K562 (cell line): ENCODE results near the gene WDR54. TPM values are rescaled to one million over a fixed set of nuclear protein-coding genes. Genes with fewer than 3 reads are reported as not detected.

Source experiments
- BCOR ChIP-seq: fragments of 450-650 bp; IDR thresholded peaks from 2 replicates; pipeline ENCODE4 v1.6.1; 2016
- CBX3 ChIP-seq, 2 experiments: IDR thresholded peaks; 1 replicate in 1 of 2; 2 replicates in 1 of 2; pipeline ENCODE4 v1.6.1; 2012; ENCODE audit warnings: inconsistent platforms in 2 of 2, low read length in 2 of 2, borderline replicate concordance in 1 of 2, control low read depth in 1 of 2
- CHD2 ChIP-seq: IDR thresholded peaks from 2 replicates; pipeline ENCODE4 v1.6.1; 2011; ENCODE audit warnings: low read depth, low read length
- DPF2 ChIP-seq: fragments of 450-650 bp; IDR thresholded peaks from 2 replicates; pipeline ENCODE4 v1.6.1; 2016
- FOS ChIP-seq: IDR thresholded peaks from 3 replicates; pipeline ENCODE4 v1.6.1; 2011; ENCODE audit not compliant: insufficient read length; ENCODE audit errors: extremely low read depth
- FOXM1 ChIP-seq, 2 experiments: fragments of 450-650 bp in 1 of 2; sonication (generic) in 1 of 2; formaldehyde crosslinking in 1 of 2; IDR thresholded peaks; 2 replicates each; pipeline versions ENCODE4 v1.6.1 to v1.9.0; 2017 to 2022; ENCODE audit warnings: low read depth in 2 of 2, mild to moderate bottlenecking in 2 of 2, missing genetic modification reagents in 1 of 2, moderate library complexity in 1 of 2
- NEUROD1 ChIP-seq: fragments of 150-350 bp; IDR thresholded peaks from 2 replicates; pipeline ENCODE4 v1.6.1; 2014; ENCODE audit warnings: borderline replicate concordance, low read length, low read depth; ENCODE audit not compliant: partially characterized antibody
- NR2C2 ChIP-seq, 2 experiments: fragments of 200-800 bp in 1 of 2; sonication (Bioruptor generic) in 1 of 2; sonication (generic) in 1 of 2; formaldehyde crosslinking in 1 of 2; IDR thresholded peaks; 2 replicates each; pipeline versions ENCODE4 v1.6.1 to v1.8.0; 2016 to 2022; ENCODE audit warnings: mild to moderate bottlenecking in 1 of 2, missing compliant biosample characterization in 1 of 2, missing genetic modification characterization in 1 of 2, missing genetic modification reagents in 1 of 2
- RAD21 ChIP-seq, 2 experiments: fragments of 250-450 bp in 1 of 2; fragments of 450-650 bp in 1 of 2; sonication (Bioruptor Pico) in 1 of 2; formaldehyde crosslinking in 1 of 2; IDR thresholded peaks in 1 of 2; conservative IDR thresholded peaks in 1 of 2; 2 replicates each; pipeline versions ENCODE4 v1.4.0 to v1.8.0; 2020 to 2022; ENCODE audit warnings: mild to moderate bottlenecking in 2 of 2, moderate library complexity in 1 of 2
- RCOR1 ChIP-seq, 2 experiments: IDR thresholded peaks; 2 replicates each; pipeline ENCODE4 v1.6.1; 2012; ENCODE audit warnings: low read depth in 2 of 2, low read length in 2 of 2, borderline replicate concordance in 1 of 2, improper control_type of control experiment in 1 of 2
- SIX5 ChIP-seq, 2 experiments: IDR thresholded peaks; 2 replicates each; pipeline ENCODE4 v1.6.1; 2011; ENCODE audit warnings: low read length in 2 of 2, borderline replicate concordance in 1 of 2, low read depth in 1 of 2, mild to moderate bottlenecking in 1 of 2, moderate library complexity in 1 of 2; ENCODE audit not compliant: insufficient read depth in 1 of 2
- ZBTB11 ChIP-seq, 3 experiments: fragments of 200-800 bp in 1 of 3; fragments of 250-450 bp in 1 of 3; fragments of 450-650 bp in 1 of 3; sonication (Bioruptor Pico) in 1 of 3; sonication (Bioruptor generic) in 1 of 3; formaldehyde crosslinking in 1 of 3; IDR thresholded peaks; 2 replicates each; pipeline versions ENCODE4 v1.6.1 to v1.8.0; 2016 to 2022; ENCODE audit warnings: mild to moderate bottlenecking in 2 of 3, missing genetic modification characterization in 2 of 3, missing compliant biosample characterization in 1 of 3, moderate library complexity in 1 of 3
- ZNF274 ChIP-seq: IDR thresholded peaks from 2 replicates; pipeline ENCODE4 v1.6.1; 2011; ENCODE audit warnings: low read depth, mild to moderate bottlenecking, low read length, moderate library complexity, borderline replicate concordance
- polyA plus RNA-seq, 8 experiments: library from polyadenylated mRNA; depleted of rRNA in 4 of 8; stranded (reverse) in 5 of 8; unstranded in 3 of 8; fragments of >200 nt; fragmentation: Nextera tagmentation in 2 of 8; fragmentation: Illumina TruSeq in 1 of 8; extraction: Ambion mirVana in 2 of 8; extraction: Trizol in 1 of 8; gene quantifications; 2 replicates each; pipeline versions ENCODE4 v1.2.1 to v1.2.3, GENCODE V29; 2011 to 2014; ENCODE audit warnings: inconsistent platforms in 1 of 8, missing spikeins in 1 of 8
- total RNA-seq, 7 experiments: library from RNA; depleted of rRNA in 6 of 7; stranded (reverse); fragments of >200 nt in 6 of 7; fragmentation: Illumina TruSeq in 2 of 7; extraction: Trizol in 2 of 7; gene quantifications; 2 replicates each; pipeline versions ENCODE4 v1.2.1 to v1.2.3, GENCODE V29; 2011 to 2021; ENCODE audit warnings: low replicate concordance in 1 of 7
- TF ChIP-seq, protein P1 (sequence below): fragments of 250-450 bp; sonication (Bioruptor Pico); IDR thresholded peaks from 2 replicates; pipeline ENCODE4 v1.4.0; 2020
- TF ChIP-seq, protein P2 (sequence below): fragments of 150-350 bp; IDR thresholded peaks from 2 replicates; pipeline ENCODE4 v1.6.1; 2014; ENCODE audit warnings: low read depth, mild to moderate bottlenecking, low read length, borderline replicate concordance
- TF ChIP-seq, protein P3 (sequence below): fragments of 250-450 bp; sonication (Bioruptor Pico); IDR thresholded peaks from 2 replicates; pipeline ENCODE4 v1.6.1; 2021; ENCODE audit warnings: mild to moderate bottlenecking

The WDR54 gene
- total and polyA plus RNA-seq, 9 of the 15 experiments (the other 6 are each of a cell fraction or from before 2014, with no cell fraction given) = 5.2 to 15.2 (median 7.4) TPM

DNA sequence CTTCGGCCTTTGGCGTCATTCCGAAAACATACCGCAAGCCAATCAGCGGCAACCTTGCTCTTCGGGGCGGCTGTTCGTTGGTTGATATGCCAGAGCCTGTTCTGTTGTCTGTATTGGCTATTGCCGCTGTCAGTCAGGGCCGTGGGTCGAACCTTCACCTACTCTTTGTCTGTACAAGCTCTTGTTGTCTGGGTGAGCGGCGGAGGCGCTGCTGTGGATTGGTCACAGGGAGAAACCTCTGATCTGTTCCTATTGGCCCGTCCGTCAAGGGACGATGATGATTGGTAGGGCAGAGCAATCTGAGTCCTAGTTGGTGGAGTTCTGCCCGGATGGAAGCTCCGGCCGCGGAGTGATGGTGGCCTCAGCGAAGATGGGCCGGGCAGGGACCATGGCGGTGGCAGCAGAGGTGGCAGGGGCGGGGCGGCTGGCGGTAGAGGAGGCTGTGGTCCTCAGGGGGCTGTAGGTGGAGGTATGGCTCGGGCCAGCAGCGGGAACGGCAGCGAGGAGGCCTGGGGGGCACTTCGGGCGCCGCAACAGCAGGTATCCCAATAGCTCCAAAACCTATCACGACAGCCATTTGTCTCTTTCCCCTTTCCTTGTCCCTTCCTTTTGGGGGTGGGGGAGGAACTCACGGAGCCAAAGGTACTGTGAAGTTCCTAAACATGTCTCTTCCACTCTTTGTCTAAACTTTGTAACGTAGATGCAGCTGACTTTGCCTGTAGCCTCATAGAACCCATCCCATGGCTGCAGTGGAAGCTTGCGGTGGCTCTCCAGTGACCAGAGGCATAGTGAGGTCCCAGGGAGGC, 36.8 kb downstream of the WDR54 start, which contains the start of gene WBP1 (continued):
- TF ChIP-seq ZBTB11 (CRISPR knock-in tag; IDR thresholded peaks at IDR 0.05) (peak in 2 of 3 experiments; percentile 37 to 84; a peak in 3 of 6 replicates), NEUROD1 (peak; percentile 73), RAD21 (CRISPR knock-in tag; conservative IDR thresholded peaks at IDR 0.05 in 1 of 2, IDR thresholded peaks at IDR 0.05 in 1 of 2) (no peak), CBX3 (IDR thresholded peaks at IDR 0.05; ENCODE audit: borderline replicate concordance in 1 of 2, low read length in 2 of 2) (no peak), CHD2 (peak; percentile 82), BCOR (no peak), SIX5 (IDR thresholded peaks at IDR 0.05; ENCODE audit: borderline replicate concordance in 1 of 2, insufficient read depth in 1 of 2, low read depth in 1 of 2, low read length in 2 of 2) (no peak), RCOR1 (IDR thresholded peaks at IDR 0.05; ENCODE audit: borderline replicate concordance in 1 of 2, low read depth in 2 of 2, low read length in 2 of 2) (peak in 1 of 2 experiments; percentile 38; a peak in 1 of 4 replicates), DPF2 (no peak), FOS (peak; percentile 91), NR2C2 (CRISPR knock-in tag; IDR thresholded peaks at IDR 0.05) (no peak), NR2C2 (tag; IDR thresholded peaks at IDR 0.05) (peak; percentile 58; the same call in 1 of the 2 replicates), FOXM1 (IDR thresholded peaks at IDR 0.05; ENCODE audit: low read depth) (peak; percentile 81), FOXM1 (CRISPR knock-in tag; IDR thresholded peaks at IDR 0.05; ENCODE audit: low read depth) (no peak), ZNF274 (no peak)
- TF ChIP-seq, protein P1, sequence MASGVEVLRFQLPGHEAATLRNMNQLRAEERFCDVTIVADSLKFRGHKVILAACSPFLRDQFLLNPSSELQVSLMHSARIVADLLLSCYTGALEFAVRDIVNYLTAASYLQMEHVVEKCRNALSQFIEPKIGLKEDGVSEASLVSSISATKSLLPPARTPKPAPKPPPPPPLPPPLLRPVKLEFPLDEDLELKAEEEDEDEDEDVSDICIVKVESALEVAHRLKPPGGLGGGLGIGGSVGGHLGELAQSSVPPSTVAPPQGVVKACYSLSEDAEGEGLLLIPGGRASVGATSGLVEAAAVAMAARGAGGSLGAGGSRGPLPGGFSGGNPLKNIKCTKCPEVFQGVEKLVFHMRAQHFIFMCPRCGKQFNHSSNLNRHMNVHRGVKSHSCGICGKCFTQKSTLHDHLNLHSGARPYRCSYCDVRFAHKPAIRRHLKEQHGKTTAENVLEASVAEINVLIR (CRISPR knock-in tag) = peak; percentile 54
- TF ChIP-seq, protein P2, sequence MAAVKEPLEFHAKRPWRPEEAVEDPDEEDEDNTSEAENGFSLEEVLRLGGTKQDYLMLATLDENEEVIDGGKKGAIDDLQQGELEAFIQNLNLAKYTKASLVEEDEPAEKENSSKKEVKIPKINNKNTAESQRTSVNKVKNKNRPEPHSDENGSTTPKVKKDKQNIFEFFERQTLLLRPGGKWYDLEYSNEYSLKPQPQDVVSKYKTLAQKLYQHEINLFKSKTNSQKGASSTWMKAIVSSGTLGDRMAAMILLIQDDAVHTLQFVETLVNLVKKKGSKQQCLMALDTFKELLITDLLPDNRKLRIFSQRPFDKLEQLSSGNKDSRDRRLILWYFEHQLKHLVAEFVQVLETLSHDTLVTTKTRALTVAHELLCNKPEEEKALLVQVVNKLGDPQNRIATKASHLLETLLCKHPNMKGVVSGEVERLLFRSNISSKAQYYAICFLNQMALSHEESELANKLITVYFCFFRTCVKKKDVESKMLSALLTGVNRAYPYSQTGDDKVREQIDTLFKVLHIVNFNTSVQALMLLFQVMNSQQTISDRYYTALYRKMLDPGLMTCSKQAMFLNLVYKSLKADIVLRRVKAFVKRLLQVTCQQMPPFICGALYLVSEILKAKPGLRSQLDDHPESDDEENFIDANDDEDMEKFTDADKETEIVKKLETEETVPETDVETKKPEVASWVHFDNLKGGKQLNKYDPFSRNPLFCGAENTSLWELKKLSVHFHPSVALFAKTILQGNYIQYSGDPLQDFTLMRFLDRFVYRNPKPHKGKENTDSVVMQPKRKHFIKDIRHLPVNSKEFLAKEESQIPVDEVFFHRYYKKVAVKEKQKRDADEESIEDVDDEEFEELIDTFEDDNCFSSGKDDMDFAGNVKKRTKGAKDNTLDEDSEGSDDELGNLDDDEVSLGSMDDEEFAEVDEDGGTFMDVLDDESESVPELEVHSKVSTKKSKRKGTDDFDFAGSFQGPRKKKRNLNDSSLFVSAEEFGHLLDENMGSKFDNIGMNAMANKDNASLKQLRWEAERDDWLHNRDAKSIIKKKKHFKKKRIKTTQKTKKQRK = peak; percentile 75; the same call in 1 of the 2 replicates
- TF ChIP-seq, protein P3, sequence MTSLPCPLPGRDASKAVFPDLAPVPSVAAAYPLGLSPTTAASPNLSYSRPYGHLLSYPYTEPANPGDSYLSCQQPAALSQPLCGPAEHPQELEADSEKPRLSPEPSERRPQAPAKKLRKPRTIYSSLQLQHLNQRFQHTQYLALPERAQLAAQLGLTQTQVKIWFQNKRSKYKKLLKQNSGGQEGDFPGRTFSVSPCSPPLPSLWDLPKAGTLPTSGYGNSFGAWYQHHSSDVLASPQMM (CRISPR knock-in tag) = no peak
